Endometrium (tissue), 2 donors: ENCODE results near the gene RBM20.
"Not testable (repeated sequence)": the region's sequence is repeated elsewhere in the genome, so short reads cannot be mapped to it uniquely, and the experiment has no call there.

Experiments
- FAIRE-seq: peaks from 2 replicates; lab custom pipeline; 2012; peaks lifted over from hg19 to GRCh38; lab: Jason Lieb, UNC
- donor health status: control.
- donor health status: control.

The RBM20 gene

DNA sequence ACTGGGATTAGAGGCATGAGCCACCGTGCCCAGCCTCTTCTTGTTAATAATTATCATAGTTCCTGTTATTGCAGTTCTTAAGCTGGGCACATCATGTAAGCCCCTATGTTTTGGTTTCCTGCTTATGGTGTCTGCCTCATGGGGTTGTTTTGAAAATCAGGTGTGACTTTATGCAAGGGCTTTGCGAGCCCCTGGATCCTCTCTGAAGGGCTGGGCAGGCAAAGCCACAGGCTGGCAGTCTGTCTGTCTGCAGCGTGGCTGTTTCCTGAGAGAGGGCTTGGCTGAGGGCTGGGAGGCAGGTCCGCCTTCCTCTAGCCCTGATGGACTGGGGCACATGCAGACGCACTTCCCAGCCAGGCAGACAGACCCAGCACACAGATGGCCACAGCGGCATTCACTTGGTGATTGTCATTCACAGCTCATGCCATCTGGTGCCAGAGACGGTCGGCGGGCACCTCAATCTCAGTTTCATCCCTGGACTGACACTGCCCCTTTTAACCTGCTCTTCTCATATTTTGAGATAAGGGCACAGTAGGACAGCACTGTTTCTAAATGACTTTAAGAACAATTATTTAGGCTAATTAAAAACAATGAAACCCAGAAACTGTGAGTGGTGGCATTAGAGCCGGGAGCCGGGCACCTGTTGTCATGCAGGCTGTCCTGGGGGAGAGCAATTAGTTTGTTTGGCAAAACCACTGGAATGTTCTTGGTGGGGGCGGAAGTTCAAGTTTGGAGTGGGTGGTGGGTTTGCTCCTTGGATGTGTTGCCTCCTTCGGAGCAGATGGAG, 35.5 kb downstream of the RBM20 start:
- no peak for FAIRE-seq

DNA sequence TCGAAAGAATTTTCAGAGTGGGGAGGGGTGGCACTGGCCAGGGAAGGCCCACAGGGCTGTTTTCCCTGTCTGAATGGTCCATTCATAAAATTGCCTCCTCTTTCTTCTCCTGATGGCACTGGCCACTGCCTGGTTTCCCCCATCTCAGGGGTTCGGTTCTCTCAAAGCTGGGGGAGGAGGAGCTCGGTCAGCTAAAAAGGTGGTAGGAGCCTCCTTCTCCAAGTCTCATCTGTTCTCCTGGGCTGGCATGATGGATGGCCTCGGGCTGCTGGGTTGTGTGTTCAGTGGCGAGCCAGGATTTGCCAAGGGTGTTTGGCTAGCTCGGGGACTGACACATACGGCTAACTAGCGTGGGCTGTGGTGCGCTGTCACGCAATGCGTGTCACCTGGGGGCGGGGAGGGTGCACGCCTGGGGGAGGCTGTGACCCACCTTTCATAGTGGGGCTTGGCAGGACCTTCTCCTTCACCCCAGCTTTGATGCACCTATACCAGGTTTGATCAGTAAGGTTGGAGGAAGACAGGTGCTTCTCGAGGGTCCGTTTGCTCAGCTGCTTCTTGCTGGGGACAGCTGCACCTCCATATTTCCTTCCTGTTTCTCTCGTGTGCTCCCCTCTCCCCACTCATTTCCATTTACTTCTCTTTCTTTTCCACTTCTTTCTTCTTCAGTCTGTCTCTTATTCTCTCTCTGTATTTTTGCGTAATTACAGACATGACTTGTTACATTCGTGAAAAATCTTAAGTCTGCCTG, 36.3 kb downstream of the RBM20 start:
- FAIRE-seq = no peak

DNA sequence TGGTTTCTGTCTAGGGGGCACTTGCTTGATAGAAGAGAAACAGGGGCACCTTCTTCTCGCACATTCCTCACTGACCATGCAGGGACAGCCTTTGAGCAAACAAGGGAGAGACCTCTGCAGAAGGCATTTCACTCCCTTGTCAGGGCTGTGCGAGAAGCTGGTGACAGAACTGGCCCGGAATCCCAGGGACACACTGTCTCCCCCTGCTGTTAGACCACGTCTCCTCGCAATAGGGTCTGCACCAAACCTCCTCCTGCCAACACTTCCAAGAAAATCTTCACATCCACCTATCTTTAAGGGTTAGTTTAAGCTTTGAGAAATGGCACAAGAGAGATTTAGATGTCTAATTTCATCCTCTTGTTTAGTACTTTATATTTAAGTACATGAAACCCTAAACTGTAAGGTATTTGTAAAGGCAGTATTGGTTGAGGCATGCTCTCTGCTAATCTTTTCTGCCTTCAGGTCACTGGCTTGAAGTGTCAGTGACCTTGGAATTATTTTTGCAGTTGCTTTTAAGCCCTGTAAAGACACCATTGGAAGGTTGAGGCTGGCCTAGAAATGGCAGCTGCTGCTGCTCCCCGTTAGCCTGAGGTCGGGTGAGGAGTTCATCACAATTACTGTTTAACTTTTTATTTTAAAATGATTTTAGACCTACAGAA, 37.0 kb downstream of the RBM20 start:
- no peak for FAIRE-seq

DNA sequence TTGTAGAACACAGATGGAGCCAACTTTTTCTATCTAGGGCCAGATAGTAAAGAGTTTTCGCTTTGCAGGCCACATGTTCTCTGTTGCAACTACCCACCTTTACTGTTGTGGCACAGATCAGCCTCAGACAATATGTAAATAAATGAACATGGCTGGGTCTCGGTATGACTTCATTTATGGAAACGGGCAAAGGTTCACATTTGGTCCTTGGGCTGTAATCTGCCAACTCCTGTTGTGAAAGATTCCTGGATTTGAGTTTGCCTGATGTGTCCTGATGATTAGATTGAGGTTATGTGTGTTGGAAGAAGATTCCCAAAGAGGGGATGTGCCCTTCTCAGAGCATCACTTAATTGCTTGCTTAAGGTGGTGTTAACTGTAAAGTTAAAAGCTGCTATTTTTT, 38.2 kb downstream of the RBM20 start:
- no peak for FAIRE-seq

DNA sequence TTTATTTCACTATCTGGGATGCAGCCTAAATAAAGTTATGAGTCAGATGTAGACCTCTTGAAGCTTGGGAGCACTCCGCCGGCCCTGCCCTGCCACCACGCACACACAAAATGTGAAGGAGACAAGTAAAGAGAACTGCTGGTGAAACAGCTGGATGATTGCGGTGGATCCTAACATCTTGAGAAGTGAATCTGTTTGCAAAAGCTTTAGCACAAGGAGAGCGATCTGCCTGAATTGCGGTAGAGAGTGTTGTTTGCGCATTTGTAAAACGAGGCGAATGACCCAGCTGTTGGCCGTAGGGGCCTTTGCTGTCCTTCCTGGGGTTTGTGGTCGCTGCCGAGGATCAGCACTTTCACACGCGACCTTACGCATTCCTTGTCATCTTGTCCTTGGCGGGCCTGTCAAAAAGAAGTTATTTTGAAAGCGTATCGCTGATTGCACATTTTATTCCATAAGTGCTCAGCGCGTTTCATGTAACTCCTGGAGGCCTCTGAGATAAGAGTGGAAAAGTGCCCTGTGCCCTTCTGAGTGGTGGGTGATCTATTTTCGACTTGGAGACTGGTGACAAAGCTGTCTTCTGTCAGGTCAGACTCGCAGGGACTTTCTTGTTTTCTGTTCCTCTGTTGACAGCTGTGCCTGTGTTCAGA, 40.8 kb downstream of the RBM20 start:
- no peak for FAIRE-seq

DNA sequence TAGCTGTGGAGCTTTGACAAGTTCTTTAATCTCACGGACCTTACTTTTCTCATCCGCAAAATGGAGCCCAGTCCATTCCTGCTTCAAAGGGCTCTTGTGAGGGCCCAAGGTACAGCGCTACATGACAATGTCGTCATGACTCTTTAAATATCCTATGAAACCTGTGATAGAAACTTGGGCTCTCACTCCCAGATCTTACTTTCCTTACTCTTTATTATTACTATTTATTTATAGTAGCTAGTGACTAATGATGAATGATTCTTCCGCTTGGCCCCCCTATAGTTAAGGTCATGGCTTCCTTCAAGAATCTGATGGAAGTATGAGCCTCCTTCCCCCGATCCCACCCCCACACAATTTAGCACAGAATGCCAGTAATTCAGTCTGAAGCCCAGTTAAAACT, 41.9 kb downstream of the RBM20 start:
- no peak for FAIRE-seq

DNA sequence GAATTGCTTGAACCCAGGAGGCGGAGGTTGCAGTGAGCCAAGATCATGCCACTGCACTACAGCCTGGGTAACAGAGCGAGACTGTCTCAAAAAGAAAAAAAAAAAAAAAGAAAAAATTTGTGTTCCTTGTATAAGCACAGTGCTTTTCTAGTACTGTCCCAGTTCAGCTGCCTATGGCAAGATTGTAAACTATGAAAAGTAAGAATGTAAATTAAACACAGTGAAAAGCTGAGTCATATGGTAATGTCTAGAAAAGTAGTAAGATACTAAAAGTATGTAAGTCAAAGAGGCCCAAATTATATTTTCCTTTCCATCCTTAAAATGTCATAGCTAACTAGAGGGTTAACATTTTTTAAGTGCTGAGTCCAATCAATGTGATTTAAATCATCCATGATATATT, 42.8 kb downstream of the RBM20 start:
- no peak for FAIRE-seq

DNA sequence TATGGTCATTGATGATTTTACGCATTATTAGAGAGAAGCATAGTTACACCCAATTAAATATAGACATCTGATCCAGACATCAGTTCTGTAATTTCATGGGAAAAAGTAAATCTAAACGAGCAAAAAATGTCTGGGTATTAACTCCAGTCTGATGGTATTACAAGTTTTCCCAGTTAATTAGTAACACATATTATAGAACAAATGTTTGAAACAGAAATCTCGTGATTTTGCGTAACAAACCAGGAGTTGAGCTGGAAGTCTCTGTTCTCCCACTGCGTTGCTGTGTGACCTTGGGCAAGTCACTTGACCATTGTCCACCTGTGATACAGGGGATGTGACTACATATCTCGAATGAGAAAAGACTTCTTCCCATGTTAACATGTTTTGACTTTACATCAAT, 43.3 kb downstream of the RBM20 start:
- FAIRE-seq = no peak

DNA sequence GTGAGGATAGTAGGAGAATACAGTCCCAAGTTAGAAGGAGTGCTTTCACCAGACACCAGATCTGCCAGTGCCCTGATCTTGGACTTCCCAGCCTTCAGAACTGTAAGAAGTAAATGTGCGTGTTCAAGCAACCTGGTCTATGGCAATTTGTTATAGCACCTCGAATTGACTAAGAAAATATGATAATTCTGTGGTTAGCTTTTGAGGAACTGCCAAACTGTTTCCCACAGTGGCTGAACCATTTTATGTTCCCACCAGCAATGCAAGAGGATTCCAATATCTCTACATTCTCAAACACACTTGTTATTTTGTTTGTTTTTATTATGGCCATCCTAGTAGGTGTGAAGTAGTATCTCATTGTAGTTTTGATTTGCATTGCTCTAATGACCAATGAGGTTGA, 47.0 kb downstream of the RBM20 start:
- no peak for FAIRE-seq

DNA sequence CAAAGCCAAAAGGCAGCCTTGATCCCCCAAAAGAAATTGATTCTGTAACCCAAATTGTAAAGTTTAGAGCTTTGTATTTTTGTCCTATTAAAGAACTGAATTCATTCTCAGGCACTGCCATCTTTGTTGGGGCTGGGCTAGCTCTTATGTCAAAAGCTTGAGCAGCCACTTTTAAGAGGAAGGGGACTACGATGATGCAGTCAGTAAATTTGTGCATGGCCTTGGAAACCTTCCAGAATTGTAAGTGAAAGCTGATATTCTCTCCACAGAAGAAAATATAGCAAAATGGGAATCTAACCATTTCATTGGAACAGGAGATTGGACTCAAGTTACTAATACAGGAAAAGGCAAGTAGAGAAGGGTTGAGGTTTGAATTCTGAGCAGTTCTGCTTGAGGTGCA, 50.1 kb downstream of the RBM20 start:
- no peak for FAIRE-seq

DNA sequence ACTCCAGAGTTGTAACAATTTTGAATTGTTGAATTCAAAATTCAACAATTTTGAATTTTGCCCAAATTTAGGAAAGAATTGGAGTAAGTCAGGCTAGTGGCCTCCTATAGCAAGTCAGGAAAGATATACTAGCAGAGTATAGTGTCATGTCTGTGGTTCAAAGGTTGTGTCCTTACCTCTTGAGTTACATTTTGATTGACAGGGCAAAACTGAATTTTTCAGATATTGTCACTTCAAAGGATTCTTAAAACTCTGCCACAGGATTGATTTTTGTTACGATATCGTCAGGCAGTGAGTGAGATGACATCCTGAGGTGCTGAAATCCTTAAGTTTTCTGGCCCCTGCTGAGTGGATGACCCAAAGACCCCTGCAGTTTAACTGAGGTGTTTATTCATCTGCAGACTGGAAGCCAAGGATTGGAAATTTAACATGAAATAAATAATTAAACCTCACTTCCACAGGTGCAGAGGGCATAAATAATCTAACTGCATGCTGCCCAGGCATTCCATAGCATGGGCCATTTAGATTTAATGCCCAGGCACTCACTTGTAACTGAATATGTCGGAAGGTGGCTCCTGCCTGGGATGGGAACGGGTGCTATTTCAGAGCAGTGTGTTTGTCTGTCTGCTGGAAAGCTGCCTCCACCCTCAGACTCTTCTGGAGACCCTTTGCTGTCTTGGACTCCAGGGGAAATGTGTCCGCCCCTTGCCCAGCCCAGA, 50.8 kb downstream of the RBM20 start:
- FAIRE-seq = no peak

DNA sequence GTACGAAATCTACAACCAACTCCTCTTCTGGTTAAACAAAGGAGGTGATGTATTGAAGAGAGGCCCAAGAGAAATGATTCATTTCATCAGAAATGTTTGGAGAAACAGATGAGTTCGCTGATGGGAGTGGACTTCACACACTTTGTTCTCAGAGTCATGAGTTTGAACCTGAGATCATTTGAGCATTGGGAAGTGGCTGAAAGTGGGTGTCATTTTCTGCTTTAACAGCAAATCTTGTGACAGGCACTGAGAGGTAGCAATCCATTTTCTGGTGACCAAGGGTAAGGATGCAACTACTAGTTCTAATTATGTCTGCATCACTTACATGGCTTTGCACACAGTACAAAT, 51.4 kb downstream of the RBM20 start:
- FAIRE-seq = no peak

DNA sequence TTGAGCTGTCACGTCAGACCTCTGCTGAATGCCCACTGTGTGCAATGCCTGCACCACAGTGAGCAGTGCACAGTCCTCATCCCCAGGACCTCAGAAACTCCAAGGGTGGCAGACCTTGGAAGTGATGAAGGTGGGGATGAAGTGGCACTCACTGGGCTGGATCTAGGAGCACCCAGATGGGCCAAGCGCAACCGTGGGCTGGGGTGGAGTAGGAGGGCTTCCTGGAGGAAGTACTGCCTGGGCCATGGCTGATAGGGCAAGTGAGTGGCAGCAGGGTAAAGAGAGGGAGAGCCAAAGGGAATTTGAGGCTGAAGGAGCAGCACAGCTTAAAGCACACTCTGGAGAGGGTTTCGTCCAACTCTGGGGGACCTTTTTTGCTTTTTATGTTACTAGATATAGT, 52.3 kb downstream of the RBM20 start:
- FAIRE-seq = no peak

DNA sequence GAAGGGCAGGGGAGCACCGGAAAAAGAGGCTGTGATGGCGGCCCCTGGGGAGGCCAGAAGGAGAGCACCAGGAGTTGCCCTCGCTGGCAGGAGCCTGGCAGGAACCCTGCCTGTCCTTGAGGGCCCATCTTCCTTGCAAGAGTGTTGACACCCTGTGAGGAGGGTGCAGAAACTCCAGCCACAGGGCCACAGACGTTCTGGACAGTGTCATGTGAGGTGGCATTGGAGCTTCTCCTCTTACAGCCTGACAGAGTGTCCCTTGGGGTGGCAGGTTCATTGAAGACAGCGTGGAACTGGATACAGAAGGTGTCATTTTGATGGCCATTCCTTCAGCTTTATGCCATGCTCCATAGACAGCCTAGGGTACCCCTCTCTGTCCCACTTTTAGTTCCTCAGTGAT, 54.2 kb downstream of the RBM20 start:
- no peak for FAIRE-seq

DNA sequence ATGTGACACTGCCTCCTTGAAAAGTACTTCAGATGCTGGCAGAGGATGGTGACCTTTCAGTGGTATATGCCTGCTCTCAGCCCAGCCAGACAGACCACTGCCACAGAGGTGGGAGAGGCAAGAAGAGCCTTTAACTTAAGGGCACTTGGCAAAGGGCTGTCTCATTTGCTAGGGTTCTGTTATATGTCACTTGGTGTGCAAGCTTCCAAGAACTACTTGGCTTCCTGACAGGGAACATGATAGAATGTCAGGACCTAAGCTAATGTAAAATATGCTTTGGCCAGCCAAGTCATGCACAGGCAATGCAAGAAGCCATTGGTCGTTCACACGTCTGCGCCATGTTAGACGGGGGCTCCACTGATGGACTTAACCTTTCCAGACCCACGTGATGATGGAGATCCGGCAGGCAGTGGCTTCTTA, 54.7 kb downstream of the RBM20 start:
- no peak for FAIRE-seq

DNA sequence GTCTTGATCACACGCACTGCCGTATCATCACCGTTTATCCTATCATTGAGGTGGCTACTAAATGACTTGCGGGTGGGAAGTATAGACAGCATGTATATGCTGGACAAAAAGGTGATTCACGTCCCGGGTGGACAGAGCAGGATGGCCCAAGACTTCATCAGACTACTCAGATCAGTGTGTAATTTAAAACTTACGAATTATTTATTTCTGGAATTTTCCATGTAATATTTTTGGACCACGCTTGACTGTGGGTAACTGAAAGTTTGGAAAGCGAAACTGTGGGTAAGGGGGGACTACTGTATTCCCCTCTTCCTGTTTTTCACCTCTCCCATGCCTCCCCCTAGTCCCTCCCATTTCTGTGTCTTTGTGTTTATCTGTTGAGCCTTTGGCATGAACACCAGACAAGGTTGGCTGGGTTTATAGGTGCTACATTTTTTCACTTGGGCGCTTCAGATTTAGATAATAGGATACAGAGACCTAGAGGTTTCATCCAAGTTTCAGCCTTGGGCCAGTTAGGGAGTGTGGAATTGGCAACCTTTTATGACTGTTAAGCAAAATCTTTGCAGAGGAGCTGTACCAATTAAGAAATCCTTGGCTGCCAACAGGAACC, 55.8 kb downstream of the RBM20 start:
- FAIRE-seq = no peak

DNA sequence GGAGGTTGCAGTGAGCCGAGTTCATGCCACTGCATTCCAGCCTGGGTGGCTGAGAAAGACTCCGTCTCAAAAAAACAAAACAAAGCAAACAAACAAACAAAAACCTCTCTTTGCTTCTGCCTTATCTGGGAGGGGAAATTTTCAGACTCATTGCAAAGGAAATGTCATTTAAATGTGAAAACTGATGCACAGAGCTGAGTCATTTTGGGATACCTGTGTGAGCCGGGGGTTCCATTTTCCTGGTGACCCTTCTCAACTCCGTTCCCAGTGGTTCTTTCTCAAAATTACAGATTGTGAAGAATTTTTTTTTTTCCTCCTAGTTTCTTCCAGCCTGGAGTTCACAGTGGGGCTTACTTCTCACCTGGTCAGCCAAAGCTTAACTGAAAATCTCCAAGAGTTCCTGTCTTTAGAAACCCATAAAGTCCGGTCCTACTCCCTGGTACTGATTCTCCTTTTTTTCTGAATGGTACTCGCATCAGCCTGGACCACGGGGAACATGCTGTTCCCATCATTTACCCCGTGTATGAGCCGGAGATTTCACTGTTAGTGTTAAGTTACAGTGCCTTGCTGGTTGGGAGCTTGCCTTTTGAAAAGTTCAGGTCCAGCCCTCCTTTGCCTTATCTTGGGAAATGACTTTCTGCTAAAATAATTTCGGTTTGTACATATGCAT, 56.9 kb downstream of the RBM20 start:
- no peak for FAIRE-seq

DNA sequence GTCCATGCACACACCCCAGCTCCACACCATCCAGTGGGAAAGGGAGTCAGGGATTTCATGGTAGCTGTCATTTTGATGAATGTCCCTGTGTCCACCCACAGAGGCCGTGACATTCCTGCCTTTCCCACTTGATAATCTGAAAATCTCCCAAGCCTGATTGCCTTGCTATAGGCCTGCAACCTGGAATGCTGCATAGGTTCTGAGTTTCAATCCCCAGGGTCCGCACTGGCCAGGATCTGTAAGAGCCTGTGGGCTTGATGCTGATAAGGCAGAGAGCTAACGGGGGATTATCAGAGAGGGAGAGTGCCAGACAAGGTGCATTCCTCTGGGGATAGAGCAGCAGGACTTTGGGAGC, 57.5 kb downstream of the RBM20 start:
- FAIRE-seq = no peak

DNA sequence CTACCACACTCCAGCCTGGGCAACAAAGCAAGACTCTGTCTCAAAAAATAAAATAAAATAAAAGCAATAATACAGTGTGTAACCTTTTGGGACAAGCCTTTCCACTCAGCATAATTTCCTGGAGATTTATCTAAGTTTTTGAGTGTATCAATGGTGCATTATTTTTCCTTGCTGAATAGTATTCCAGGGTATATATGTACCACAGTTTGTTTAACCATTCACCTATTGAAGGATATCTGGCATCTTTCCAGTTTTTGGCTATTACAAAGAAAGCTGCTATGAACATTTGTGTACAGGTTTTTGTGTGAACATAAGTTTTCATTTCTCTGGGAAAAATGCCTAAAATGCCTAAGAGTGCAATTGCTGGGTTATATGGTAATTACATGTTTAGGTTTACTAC, 59.9 kb downstream of the RBM20 start:
- no peak for FAIRE-seq

DNA sequence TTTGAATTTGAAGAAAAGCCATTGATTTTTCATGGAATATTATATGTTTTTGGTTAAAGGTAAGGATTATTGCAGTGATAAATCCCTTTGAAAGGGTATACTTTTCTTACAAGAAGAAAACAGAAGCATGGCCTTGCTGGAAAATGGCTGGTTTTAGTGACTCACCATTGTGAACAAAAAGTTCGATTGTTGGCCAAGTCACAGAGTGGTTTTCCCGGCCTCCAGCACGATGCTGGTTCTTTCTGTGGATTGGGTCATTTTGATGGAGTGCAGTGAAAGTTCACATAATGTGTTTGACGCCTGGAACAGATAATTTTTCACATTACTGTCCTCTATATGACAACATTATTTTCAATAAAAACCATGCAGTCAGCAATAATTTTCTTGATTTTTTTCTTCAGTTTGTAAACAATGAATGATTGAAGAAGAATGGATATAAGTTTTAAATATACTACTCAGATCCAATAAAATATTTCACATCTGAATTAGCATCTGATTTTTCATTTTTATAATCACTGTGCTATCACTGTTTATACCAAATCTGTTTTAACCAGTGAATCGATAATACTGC, 60.9 kb downstream of the RBM20 start:
- FAIRE-seq = no peak

DNA sequence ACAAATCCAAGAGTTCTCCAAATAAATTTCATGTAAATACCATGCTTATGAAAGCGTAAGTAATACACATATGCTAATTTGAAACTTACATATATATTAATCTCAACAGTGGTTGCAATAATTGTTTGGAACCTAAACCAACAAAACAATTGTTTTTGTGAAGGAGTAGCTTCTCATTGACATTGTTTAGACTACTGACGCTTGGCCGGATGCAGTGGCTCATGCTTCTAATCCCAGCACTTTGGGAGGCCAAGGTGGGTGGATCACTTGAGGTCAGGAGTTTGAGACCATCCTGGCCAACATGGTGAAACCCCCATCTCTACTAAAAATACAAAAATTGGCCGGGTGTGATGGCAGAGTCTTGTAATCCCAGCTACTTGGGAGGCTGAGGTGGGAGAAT, 61.5 kb downstream of the RBM20 start:
- not testable (repeated sequence) for FAIRE-seq
